ENCODE results near the gene LRRC32. TPM values are rescaled to one million over a fixed set of nuclear protein-coding genes. Genes with fewer than 3 reads are reported as not detected.

Gene LRRC32
- total RNA-seq, 1 experiment from 2014 or later: 0.27 TPM

DNA sequence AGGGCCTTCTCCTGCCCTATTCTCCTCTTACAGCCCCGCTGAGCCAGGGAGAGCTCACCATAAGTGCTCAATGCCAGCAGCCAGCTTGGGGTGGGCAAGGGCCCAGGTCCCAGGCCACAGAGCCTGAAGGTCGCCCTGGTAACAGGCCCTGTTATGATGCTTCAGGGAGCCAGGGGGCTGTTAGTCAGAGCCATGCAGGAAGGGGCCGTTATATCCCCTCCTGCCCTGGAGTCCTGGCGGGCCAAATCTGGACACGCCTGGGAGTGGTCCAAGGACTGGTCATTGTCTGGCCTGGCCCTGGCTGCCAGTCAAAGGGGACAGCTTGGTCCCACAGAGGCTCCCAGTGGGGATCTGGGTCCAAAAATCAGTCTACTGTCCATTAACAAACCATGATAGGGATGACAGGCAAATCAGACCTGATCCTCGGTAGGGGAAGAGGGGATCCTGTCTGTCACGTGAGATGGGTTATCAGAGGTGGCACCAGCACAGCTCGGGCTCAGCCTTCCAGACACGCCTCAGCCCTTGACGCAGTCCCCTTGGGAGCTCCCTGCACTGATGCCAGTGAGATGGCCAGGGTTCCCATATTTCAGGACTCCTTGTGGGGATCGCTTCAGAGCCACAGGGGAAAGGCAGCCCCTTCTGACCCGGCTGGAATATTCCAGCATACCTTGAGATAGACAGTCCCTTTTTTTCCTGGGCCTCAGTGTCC is 55.9 kb downstream of the LRRC32 start:
- Mint-ChIP-seq H3K27me3 (ENCODE audit: insufficient read depth, unreplicated experiment) (peaks cover 2% of the 10 kb centered on the region), H3K4me3 (ENCODE audit: unreplicated experiment) (no peak overlapping the region), H3K36me3 (ENCODE audit: insufficient read depth, unreplicated experiment) (no peaks in the 10 kb centered on the region), H3K4me1 (ENCODE audit: low read depth, unreplicated experiment) (no peaks in the 10 kb centered on the region), H3K27ac (ENCODE audit: unreplicated experiment) (no peak overlapping the region), H3K9me3 (ENCODE audit: unreplicated experiment) (no peaks in the 10 kb centered on the region)
- no TSS peak for BruUV-seq (replicated peaks)
- H3K27me3 ChIP-seq (replicated peaks; ENCODE audit: control insufficient read depth, insufficient read depth, low read length): no peaks in the 10 kb centered on the region
- TF ChIP-seq, protein P1, sequence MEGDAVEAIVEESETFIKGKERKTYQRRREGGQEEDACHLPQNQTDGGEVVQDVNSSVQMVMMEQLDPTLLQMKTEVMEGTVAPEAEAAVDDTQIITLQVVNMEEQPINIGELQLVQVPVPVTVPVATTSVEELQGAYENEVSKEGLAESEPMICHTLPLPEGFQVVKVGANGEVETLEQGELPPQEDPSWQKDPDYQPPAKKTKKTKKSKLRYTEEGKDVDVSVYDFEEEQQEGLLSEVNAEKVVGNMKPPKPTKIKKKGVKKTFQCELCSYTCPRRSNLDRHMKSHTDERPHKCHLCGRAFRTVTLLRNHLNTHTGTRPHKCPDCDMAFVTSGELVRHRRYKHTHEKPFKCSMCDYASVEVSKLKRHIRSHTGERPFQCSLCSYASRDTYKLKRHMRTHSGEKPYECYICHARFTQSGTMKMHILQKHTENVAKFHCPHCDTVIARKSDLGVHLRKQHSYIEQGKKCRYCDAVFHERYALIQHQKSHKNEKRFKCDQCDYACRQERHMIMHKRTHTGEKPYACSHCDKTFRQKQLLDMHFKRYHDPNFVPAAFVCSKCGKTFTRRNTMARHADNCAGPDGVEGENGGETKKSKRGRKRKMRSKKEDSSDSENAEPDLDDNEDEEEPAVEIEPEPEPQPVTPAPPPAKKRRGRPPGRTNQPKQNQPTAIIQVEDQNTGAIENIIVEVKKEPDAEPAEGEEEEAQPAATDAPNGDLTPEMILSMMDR (IDR thresholded peaks at IDR 0.05; ENCODE audit: insufficient read depth in 1 of 2, low read depth in 1 of 2, low read length in 1 of 2, severe bottlenecking in 1 of 2, unreplicated experiment in 1 of 2): no peak
- peaks cover 10% of the 10 kb centered on the region; the same call in 1 of the 2 replicates for H3K9me3 ChIP-seq
- POLR2A ChIA-PET: no interaction called here
- no peak for DNase-seq
- no peaks in the 10 kb centered on the region for H3K4me1 ChIP-seq
- H3K4me3 ChIP-seq (ENCODE audit: low read depth, low read length): no peak overlapping the region
- intact Hi-C loops (cut with micrococcal nuclease; ENCODE audit: unreplicated experiment): loop anchor here (1.0 kb wide), 1 partner anchor 20 kb away; no protein-coding TSS in a partner anchor
- CTCF ChIA-PET: interaction anchor here (0.6 kb wide), 1 partner anchor 16 kb away, joined by 3 read pairs; no protein-coding TSS in a partner anchor
- no peaks in the 10 kb centered on the region for H3K36me3 ChIP-seq (ENCODE audit: control insufficient read depth, insufficient read depth, low read length)

DNA sequence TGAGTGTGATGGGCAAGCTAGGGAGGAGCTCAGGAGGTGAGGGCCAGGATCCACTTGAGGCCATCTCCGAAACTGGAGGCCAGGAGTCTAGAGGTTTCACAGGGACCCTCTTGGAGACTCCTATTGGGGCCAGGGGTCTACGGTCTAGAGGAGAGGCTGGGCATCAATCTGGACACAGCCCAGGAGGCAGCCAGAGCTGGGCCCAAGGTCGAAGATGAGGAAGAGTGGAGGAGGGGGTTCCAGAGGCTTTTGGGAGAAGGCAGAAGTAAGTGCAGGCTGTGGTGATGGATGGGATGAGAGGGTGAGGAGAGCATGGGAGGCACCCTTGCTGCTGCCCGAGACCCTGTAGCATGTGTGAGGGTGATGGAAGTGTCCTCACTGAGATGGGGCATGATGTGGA is 56.6 kb downstream of the LRRC32 start:
- H3K9me3 ChIP-seq: peaks cover 9% of the 10 kb centered on the region; the same call in 1 of the 2 replicates
- ChIA-PET POLR2A (no interaction called here), CTCF (no interaction called here)
- no peaks in the 10 kb centered on the region for H3K4me1 ChIP-seq
- BruUV-seq (replicated peaks): no TSS peak
- TF ChIP-seq, protein P1 (IDR thresholded peaks at IDR 0.05; ENCODE audit: insufficient read depth in 1 of 2, low read depth in 1 of 2, low read length in 1 of 2, severe bottlenecking in 1 of 2, unreplicated experiment in 1 of 2): no peak
- Mint-ChIP-seq H3K27me3 (ENCODE audit: insufficient read depth, unreplicated experiment) (peaks cover 2% of the 10 kb centered on the region), H3K4me1 (ENCODE audit: low read depth, unreplicated experiment) (no peaks in the 10 kb centered on the region), H3K9me3 (ENCODE audit: unreplicated experiment) (no peaks in the 10 kb centered on the region), H3K4me3 (ENCODE audit: unreplicated experiment) (no peak overlapping the region), H3K36me3 (ENCODE audit: insufficient read depth, unreplicated experiment) (no peaks in the 10 kb centered on the region), H3K27ac (ENCODE audit: unreplicated experiment) (no peak overlapping the region)
- DNase-seq: no peak
- H3K4me3 ChIP-seq (ENCODE audit: low read depth, low read length): no peak overlapping the region
- no peaks in the 10 kb centered on the region for H3K27me3 ChIP-seq (replicated peaks; ENCODE audit: control insufficient read depth, insufficient read depth, low read length)
- intact Hi-C loops (cut with micrococcal nuclease; ENCODE audit: unreplicated experiment): no loop called here
- no peaks in the 10 kb centered on the region for H3K36me3 ChIP-seq (ENCODE audit: control insufficient read depth, insufficient read depth, low read length)

DNA sequence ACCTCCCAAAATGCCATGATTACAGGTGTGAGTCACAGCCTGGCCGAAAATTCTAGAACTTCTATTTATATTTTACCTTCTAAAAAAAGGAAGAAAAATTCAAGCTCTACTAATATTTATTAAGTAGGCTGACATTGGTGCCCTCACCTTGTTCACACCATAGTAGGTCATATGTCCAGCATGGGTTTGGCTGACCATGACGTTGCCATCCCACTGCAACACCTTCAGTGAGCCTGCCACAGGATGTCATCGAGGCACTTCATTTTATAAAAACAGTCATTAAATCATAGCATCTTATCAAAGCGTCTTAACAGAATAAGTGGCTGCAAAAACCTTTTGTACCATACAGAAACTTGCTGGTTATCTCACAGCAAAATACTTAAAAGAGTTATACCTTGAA is 58.3 kb downstream of the LRRC32 start:
- DNase-seq: no peak
- Mint-ChIP-seq H3K4me3 (ENCODE audit: unreplicated experiment) (no peak overlapping the region), H3K9me3 (ENCODE audit: unreplicated experiment) (peaks cover 8% of the 10 kb centered on the region), H3K27ac (ENCODE audit: unreplicated experiment) (no peak overlapping the region), H3K36me3 (ENCODE audit: insufficient read depth, unreplicated experiment) (no peaks in the 10 kb centered on the region), H3K27me3 (ENCODE audit: insufficient read depth, unreplicated experiment) (peaks cover 2% of the 10 kb centered on the region), H3K4me1 (ENCODE audit: low read depth, unreplicated experiment) (no peaks in the 10 kb centered on the region)
- Histone ChIP-seq H3K27me3 (replicated peaks; ENCODE audit: control insufficient read depth, insufficient read depth, low read length) (no peaks in the 10 kb centered on the region), H3K9me3 (no peaks in the 10 kb centered on the region), H3K36me3 (ENCODE audit: control insufficient read depth, insufficient read depth, low read length) (no peaks in the 10 kb centered on the region), H3K4me1 (no peaks in the 10 kb centered on the region), H3K4me3 (ENCODE audit: low read depth, low read length) (no peak overlapping the region)
- TF ChIP-seq, protein P1 (IDR thresholded peaks at IDR 0.05; ENCODE audit: insufficient read depth in 1 of 2, low read depth in 1 of 2, low read length in 1 of 2, severe bottlenecking in 1 of 2, unreplicated experiment in 1 of 2): no peak
- CTCF ChIA-PET: no interaction called here
- POLR2A ChIA-PET: no interaction called here
- intact Hi-C loops (cut with micrococcal nuclease; ENCODE audit: unreplicated experiment): no loop called here
- BruUV-seq (replicated peaks): no TSS peak

Measured in Caco-2 (cell line).